Activated T-cell treated with anti-CD3 and anti-CD28 coated beads, Interleukin-2, amount 50 U/mL, for 4 hours (primary cell): ENCODE data around the gene DAPK1. TPM values are rescaled to one million over a fixed set of nuclear protein-coding genes. Genes with fewer than 3 reads are reported as not detected.

Source experiments
- ATAC-seq, 2 donors: fragments of 200-7000 bp; cut with Tn5 transposase; one replicate each; pipeline ENCODE4 v1.10.0; 2021
- DNase-seq: peaks from one replicate; pipeline ENCODE4 v3.0.0-alpha.2; 2020
- H3K27me3 Mint-ChIP-seq: one replicate; pipeline ENCODE4 v1.8.0; 2021; ENCODE audit warnings: low read depth, mixed read lengths
- H3K36me3 Mint-ChIP-seq: one replicate; pipeline ENCODE4 v1.8.0; 2022; ENCODE audit warnings: mixed read lengths; ENCODE audit not compliant: insufficient read depth
- H3K4me1 Mint-ChIP-seq: one replicate; pipeline ENCODE4 v1.8.0; 2021; ENCODE audit warnings: low read depth, mixed read lengths
- H3K4me3 Mint-ChIP-seq: one replicate; pipeline ENCODE4 v1.8.0; 2021; ENCODE audit warnings: mild to moderate bottlenecking, moderate library complexity, mixed read lengths
- H3K9me3 Mint-ChIP-seq: one replicate; pipeline ENCODE4 v1.8.0; 2021; ENCODE audit warnings: mixed read lengths
- total RNA-seq, 3 donors: library from RNA; stranded (reverse); gene quantifications; one replicate each; pipeline ENCODE4 v1.2.1, GENCODE V29; 2021

DAPK1 gene
- total RNA-seq, 3 donors from 2014 or later: 2.7 to 4.2 (median 4.0) TPM

GRCh38 chr9:87639949-87640348, 142.3 kb downstream of the DAPK1 start:
- DNase-seq (no peak), ATAC-seq (no peak)
- peaks cover 2% of the 10 kb centered on the region for H3K27me3 Mint-ChIP-seq
- H3K36me3 Mint-ChIP-seq: no peaks in the 10 kb centered on the region
- no peaks in the 10 kb centered on the region for H3K9me3 Mint-ChIP-seq
- H3K4me1 Mint-ChIP-seq: no peaks in the 10 kb centered on the region
- H3K4me3 Mint-ChIP-seq: no peak overlapping the region

- no peaks in the 10 kb centered on the region for H3K36me3 Mint-ChIP-seq
- H3K9me3 Mint-ChIP-seq: no peaks in the 10 kb centered on the region
- ATAC-seq (no peak), DNase-seq (no peak)
- peaks cover 2% of the 10 kb centered on the region for H3K27me3 Mint-ChIP-seq
- no peaks in the 10 kb centered on the region for H3K4me1 Mint-ChIP-seq
- no peak overlapping the region for H3K4me3 Mint-ChIP-seq
Measured at GRCh38 chr9:87640385-87640795, 142.7 kb downstream of the DAPK1 start.

GRCh38 chr9:87641067-87641466, 143.4 kb downstream of the DAPK1 start:
- DNase-seq (no peak), ATAC-seq (no peak)
- no peaks in the 10 kb centered on the region for H3K4me1 Mint-ChIP-seq
- H3K4me3 Mint-ChIP-seq: no peak overlapping the region
- H3K9me3 Mint-ChIP-seq: no peaks in the 10 kb centered on the region
- no peaks in the 10 kb centered on the region for H3K36me3 Mint-ChIP-seq
- peaks cover 2% of the 10 kb centered on the region for H3K27me3 Mint-ChIP-seq

- Mint-ChIP-seq H3K27me3 (peaks cover 2% of the 10 kb centered on the region), H3K4me1 (no peaks in the 10 kb centered on the region), H3K36me3 (no peaks in the 10 kb centered on the region), H3K4me3 (no peak overlapping the region), H3K9me3 (no peaks in the 10 kb centered on the region)
- ATAC-seq: no peak
- DNase-seq: no peak
Measured at GRCh38 chr9:87642330-87643106, 144.9 kb downstream of the DAPK1 start.

- ATAC-seq: no peak
Measured at GRCh38 chr9:87643107-87643650, 145.5 kb downstream of the DAPK1 start.

GRCh38 chr9:87643778-87644570, 146.3 kb downstream of the DAPK1 start:
- Mint-ChIP-seq H3K4me1 (no peaks in the 10 kb centered on the region), H3K4me3 (no peak overlapping the region), H3K36me3 (no peaks in the 10 kb centered on the region), H3K9me3 (no peaks in the 10 kb centered on the region), H3K27me3 (peaks cover 2% of the 10 kb centered on the region)
- no peak for ATAC-seq
- no peak for DNase-seq

More at GRCh38 chr9:87643107-87643650, 145.5 kb downstream of the DAPK1 start:
- DNase-seq: no peak
- Mint-ChIP-seq H3K9me3 (no peaks in the 10 kb centered on the region), H3K36me3 (no peaks in the 10 kb centered on the region), H3K4me1 (no peaks in the 10 kb centered on the region), H3K27me3 (peaks cover 2% of the 10 kb centered on the region), H3K4me3 (no peak overlapping the region)

- no peaks in the 10 kb centered on the region for H3K4me1 Mint-ChIP-seq
- H3K27me3 Mint-ChIP-seq: peaks cover 2% of the 10 kb centered on the region
- no peak for ATAC-seq
- no peak overlapping the region for H3K4me3 Mint-ChIP-seq
- no peaks in the 10 kb centered on the region for H3K9me3 Mint-ChIP-seq
- no peaks in the 10 kb centered on the region for H3K36me3 Mint-ChIP-seq
- no peak for DNase-seq
Measured at GRCh38 chr9:87644659-87645058, 147.0 kb downstream of the DAPK1 start.

GRCh38 chr9:87646546-87646945, 148.9 kb downstream of the DAPK1 start:
- ATAC-seq: no peak
- Mint-ChIP-seq H3K9me3 (no peaks in the 10 kb centered on the region), H3K4me1 (no peaks in the 10 kb centered on the region), H3K4me3 (no peak overlapping the region), H3K27me3 (peaks cover 2% of the 10 kb centered on the region), H3K36me3 (no peaks in the 10 kb centered on the region)
- DNase-seq: no peak

GRCh38 chr9:87647114-87647513, 149.4 kb downstream of the DAPK1 start:
- no peaks in the 10 kb centered on the region for H3K4me1 Mint-ChIP-seq
- H3K4me3 Mint-ChIP-seq: no peak overlapping the region
- H3K36me3 Mint-ChIP-seq: no peaks in the 10 kb centered on the region
- DNase-seq: no peak
- no peak for ATAC-seq
- H3K27me3 Mint-ChIP-seq: peaks cover 2% of the 10 kb centered on the region
- H3K9me3 Mint-ChIP-seq: no peaks in the 10 kb centered on the region

- ATAC-seq (no peak), DNase-seq (no peak)
- Mint-ChIP-seq H3K36me3 (no peaks in the 10 kb centered on the region), H3K9me3 (no peaks in the 10 kb centered on the region), H3K4me1 (no peaks in the 10 kb centered on the region), H3K27me3 (peaks cover 3% of the 10 kb centered on the region), H3K4me3 (no peak overlapping the region)
Measured at GRCh38 chr9:87648606-87649005, 150.9 kb downstream of the DAPK1 start.

GRCh38 chr9:87650611-87651295, 153.1 kb downstream of the DAPK1 start:
- ATAC-seq (no peak), DNase-seq (no peak)
- no peaks in the 10 kb centered on the region for H3K4me1 Mint-ChIP-seq
- H3K27me3 Mint-ChIP-seq: peaks cover 3% of the 10 kb centered on the region
- H3K36me3 Mint-ChIP-seq: no peaks in the 10 kb centered on the region
- H3K9me3 Mint-ChIP-seq: no peaks in the 10 kb centered on the region
- no peak overlapping the region for H3K4me3 Mint-ChIP-seq

- DNase-seq (no peak), ATAC-seq (no peak)
- H3K4me1 Mint-ChIP-seq: no peaks in the 10 kb centered on the region
- no peaks in the 10 kb centered on the region for H3K9me3 Mint-ChIP-seq
- no peaks in the 10 kb centered on the region for H3K36me3 Mint-ChIP-seq
- H3K4me3 Mint-ChIP-seq: no peak overlapping the region
- H3K27me3 Mint-ChIP-seq: peaks cover 3% of the 10 kb centered on the region
Measured at GRCh38 chr9:87651431-87651830, 153.8 kb downstream of the DAPK1 start.

GRCh38 chr9:87653941-87654340, 156.3 kb downstream of the DAPK1 start:
- ATAC-seq (no peak), DNase-seq (no peak)
- Mint-ChIP-seq H3K4me3 (no peak overlapping the region), H3K4me1 (no peaks in the 10 kb centered on the region), H3K9me3 (no peaks in the 10 kb centered on the region), H3K27me3 (peaks cover 3% of the 10 kb centered on the region), H3K36me3 (no peaks in the 10 kb centered on the region)

GRCh38 chr9:87655731-87656130, 158.1 kb downstream of the DAPK1 start:
- no peaks in the 10 kb centered on the region for H3K9me3 Mint-ChIP-seq

More at GRCh38 chr9:87655731-87656130, 158.1 kb downstream of the DAPK1 start:
- ATAC-seq (no peak), DNase-seq (no peak)
- no peaks in the 10 kb centered on the region for H3K36me3 Mint-ChIP-seq
- H3K4me1 Mint-ChIP-seq: no peaks in the 10 kb centered on the region
- peaks cover 3% of the 10 kb centered on the region for H3K27me3 Mint-ChIP-seq
- H3K4me3 Mint-ChIP-seq: no peak overlapping the region
